SU-DHL-6 (cell line): ENCODE measurements around the gene SLCO2B1.

Source experiments
- H2AFZ ChIP-seq: fragments of 200-600 bp; sonication (generic); 2 replicates; pipeline ENCODE4 v1.6.1; 2014; ENCODE audit warnings: low read depth, mild to moderate bottlenecking, moderate library complexity, mixed read lengths, antibody characterized with exemption, low read length; ENCODE audit not compliant: severe bottlenecking
- H3F3A ChIP-seq: fragments of 200-600 bp; shearing (Covaris generic); 2 replicates; pipeline ENCODE4 v1.6.0; 2016; ENCODE audit warnings: antibody characterized with exemption, mild to moderate bottlenecking; ENCODE audit not compliant: insufficient read depth
- H3K27ac ChIP-seq: fragments of 200-600 bp; sonication (generic); 2 replicates; pipeline ENCODE4 v1.5.1; 2016; ENCODE audit warnings: low read depth, mild to moderate bottlenecking, low read length, moderate library complexity, mixed read lengths
- H3K27me3 ChIP-seq: fragments of 200-600 bp; sonication (generic), shearing (Covaris generic); 2 replicates; pipeline ENCODE4 v1.6.0; 2014; ENCODE audit warnings: mild to moderate bottlenecking, low read length
- H3K36me3 ChIP-seq: fragments of 200-600 bp; sonication (generic); 2 replicates; pipeline ENCODE4 v1.6.1; 2014; ENCODE audit warnings: mild to moderate bottlenecking, low read length, mixed read lengths
- H3K4me2 ChIP-seq: fragments of 300-600, 200-600 bp; shearing (Covaris generic), sonication (generic); 2 replicates; pipeline ENCODE4 v1.6.0; 2014; ENCODE audit warnings: low read length, low read depth, mild to moderate bottlenecking; ENCODE audit not compliant: poor library complexity, severe bottlenecking
- H3K4me3 ChIP-seq: fragments of 200-600 bp; sonication (generic); 2 replicates; pipeline ENCODE4 v1.5.1; 2014; ENCODE audit warnings: antibody characterized with exemption, low read length, mild to moderate bottlenecking, mixed read lengths; ENCODE audit not compliant: insufficient read depth, poor library complexity, severe bottlenecking
- H3K79me2 ChIP-seq: fragments of 200-600 bp; sonication (generic); 2 replicates; pipeline ENCODE4 v1.6.1; 2014; ENCODE audit warnings: mild to moderate bottlenecking, low read length, moderate library complexity; ENCODE audit not compliant: insufficient read depth
- H3K9ac ChIP-seq: fragments of 200-600 bp; sonication (generic); 2 replicates; pipeline ENCODE4 v1.7.0; 2014; ENCODE audit warnings: mild to moderate bottlenecking, low read length
- H3K9me2 ChIP-seq: fragments of 200-600 bp; sonication (generic); replicated peaks from 2 replicates; pipeline ENCODE4 v1.6.1; 2014; ENCODE audit warnings: low read length; ENCODE audit not compliant: insufficient read depth
- H3K9me3 ChIP-seq: fragments of 200-600 bp; sonication (generic); 2 replicates; pipeline ENCODE4 v1.6.1; 2014; ENCODE audit warnings: low read length, mixed read lengths; ENCODE audit not compliant: insufficient read depth
- H4K20me1 ChIP-seq: fragments of 200-600 bp; sonication (generic); 2 replicates; pipeline ENCODE4 v1.6.1; 2014; ENCODE audit warnings: low read depth, mild to moderate bottlenecking, antibody characterized with exemption, low read length, moderate library complexity, mixed read lengths
- CTCF ChIP-seq: fragments of 200-600 bp; sonication (generic); IDR thresholded peaks from one replicate; pipeline ENCODE4 v1.5.1; 2017; ENCODE audit warnings: antibody characterized with exemption, mild to moderate bottlenecking, low read length, moderate library complexity; ENCODE audit not compliant: insufficient read depth, poor library complexity, severe bottlenecking
- EZH2phosphoT487 ChIP-seq: fragments of 200-600 bp; sonication (generic), shearing (Covaris generic); conservative IDR thresholded peaks from 2 replicates; pipeline ENCODE4 v1.6.1; 2018; ENCODE audit warnings: mild to moderate bottlenecking, antibody characterized with exemption, low read length, moderate library complexity, mixed read lengths

The SLCO2B1 gene

GRCh38 chr11:75236062-75236461 lies 85.2 kb downstream of the SLCO2B1 start:
- Histone ChIP-seq H3K36me3 (no peaks in the 10 kb centered on the region), H3K27me3 (no peaks in the 10 kb centered on the region), H3K9me2 (no peaks in the 10 kb centered on the region)

GRCh38 chr11:75237050-75237449 lies 86.1 kb downstream of the SLCO2B1 start:
- Histone ChIP-seq H3K4me2 (no peak overlapping the region), H3K79me2 (no peaks in the 10 kb centered on the region), H4K20me1 (no peaks in the 10 kb centered on the region), H3K4me3 (no peak overlapping the region), H3K9ac (no peak overlapping the region), H3F3A (no peaks in the 10 kb centered on the region), H2AFZ (no peak overlapping the region), H3K36me3 (no peaks in the 10 kb centered on the region), H3K9me2 (no peaks in the 10 kb centered on the region), H3K27ac (no peak overlapping the region), H3K27me3 (no peaks in the 10 kb centered on the region), H3K9me3 (no peaks in the 10 kb centered on the region)
- TF ChIP-seq EZH2phosphoT487: no peak
- TF ChIP-seq CTCF: no peak

More at GRCh38 chr11:75236062-75236461, 85.2 kb downstream of the SLCO2B1 start:
- H3K9me3 ChIP-seq: no peaks in the 10 kb centered on the region
- no peak overlapping the region for H3K4me3 ChIP-seq
- no peak overlapping the region for H3K9ac ChIP-seq
- TF ChIP-seq EZH2phosphoT487: no peak
- no peaks in the 10 kb centered on the region for H3F3A ChIP-seq
- H3K27ac ChIP-seq: no peak overlapping the region
- no peak overlapping the region for H3K4me2 ChIP-seq
- H3K79me2 ChIP-seq: no peaks in the 10 kb centered on the region
- H2AFZ ChIP-seq: no peak overlapping the region
- no peaks in the 10 kb centered on the region for H4K20me1 ChIP-seq

- H3K9me3 ChIP-seq: no peaks in the 10 kb centered on the region
- no peak overlapping the region for H3K4me3 ChIP-seq
- H3K27me3 ChIP-seq: no peaks in the 10 kb centered on the region
- no peak overlapping the region for H3K4me2 ChIP-seq
- no peak for TF ChIP-seq CTCF
- H2AFZ ChIP-seq: no peak overlapping the region
- no peaks in the 10 kb centered on the region for H3F3A ChIP-seq
- no peaks in the 10 kb centered on the region for H3K79me2 ChIP-seq
- no peaks in the 10 kb centered on the region for H4K20me1 ChIP-seq
- H3K27ac ChIP-seq: no peak overlapping the region
- H3K36me3 ChIP-seq: no peaks in the 10 kb centered on the region
- H3K9ac ChIP-seq: no peak overlapping the region
- no peaks in the 10 kb centered on the region for H3K9me2 ChIP-seq
Measured at GRCh38 chr11:75238595-75239440, 87.9 kb downstream of the SLCO2B1 start.

GRCh38 chr11:75239531-75240290 lies 88.8 kb downstream of the SLCO2B1 start:
- Histone ChIP-seq H3F3A (no peaks in the 10 kb centered on the region), H3K27me3 (no peaks in the 10 kb centered on the region), H3K4me2 (no peak overlapping the region), H3K4me3 (no peak overlapping the region), H3K9me3 (no peaks in the 10 kb centered on the region), H3K79me2 (no peaks in the 10 kb centered on the region), H2AFZ (no peak overlapping the region), H3K9me2 (no peaks in the 10 kb centered on the region), H3K9ac (no peak overlapping the region), H3K27ac (no peak overlapping the region), H3K36me3 (no peaks in the 10 kb centered on the region), H4K20me1 (no peaks in the 10 kb centered on the region)
- TF ChIP-seq EZH2phosphoT487 (no peak), CTCF (no peak)
